Upper lobe of left lung (tissue), 4 donors: Measurements from ENCODE around the gene EVC.

Experiments used
- EP300 ChIP-seq, 4 donors: sonication (generic); formaldehyde crosslinking; IDR thresholded peaks; one replicate each; pipeline ENCODE4 v1.5.1; 2017; ENCODE audit warnings: antibody characterized with exemption in 4 of 4, control low read depth in 2 of 4
- POLR2A ChIP-seq, 4 donors: fragments of 450-650 bp; IDR thresholded peaks; one replicate each; pipeline ENCODE4 v1.5.1; 2016 to 2017; ENCODE audit warnings: antibody characterized with exemption in 4 of 4, mild to moderate bottlenecking in 2 of 4
- POLR2AphosphoS5 ChIP-seq, 2 donors: sonication (generic); formaldehyde crosslinking; IDR thresholded peaks; one replicate each; pipeline ENCODE4 v1.5.1; 2017; ENCODE audit warnings: antibody characterized with exemption in 2 of 2
- TF ChIP-seq, protein P1 (sequence below), 6 experiments: fragments of 450-650 bp in 4 of 6; fragments of 200-600 bp in 2 of 6; sonication (generic) in 2 of 6; IDR thresholded peaks; one replicate each; pipeline ENCODE4 v1.5.1; 2016 to 2019; ENCODE audit warnings: antibody characterized with exemption in 6 of 6

GRCh38 chr4:5757091-5757490 lies 46.1 kb downstream of the EVC start:
- TF ChIP-seq POLR2A (IDR thresholded peaks at IDR 0.05) = no peak
- TF ChIP-seq, protein P1, sequence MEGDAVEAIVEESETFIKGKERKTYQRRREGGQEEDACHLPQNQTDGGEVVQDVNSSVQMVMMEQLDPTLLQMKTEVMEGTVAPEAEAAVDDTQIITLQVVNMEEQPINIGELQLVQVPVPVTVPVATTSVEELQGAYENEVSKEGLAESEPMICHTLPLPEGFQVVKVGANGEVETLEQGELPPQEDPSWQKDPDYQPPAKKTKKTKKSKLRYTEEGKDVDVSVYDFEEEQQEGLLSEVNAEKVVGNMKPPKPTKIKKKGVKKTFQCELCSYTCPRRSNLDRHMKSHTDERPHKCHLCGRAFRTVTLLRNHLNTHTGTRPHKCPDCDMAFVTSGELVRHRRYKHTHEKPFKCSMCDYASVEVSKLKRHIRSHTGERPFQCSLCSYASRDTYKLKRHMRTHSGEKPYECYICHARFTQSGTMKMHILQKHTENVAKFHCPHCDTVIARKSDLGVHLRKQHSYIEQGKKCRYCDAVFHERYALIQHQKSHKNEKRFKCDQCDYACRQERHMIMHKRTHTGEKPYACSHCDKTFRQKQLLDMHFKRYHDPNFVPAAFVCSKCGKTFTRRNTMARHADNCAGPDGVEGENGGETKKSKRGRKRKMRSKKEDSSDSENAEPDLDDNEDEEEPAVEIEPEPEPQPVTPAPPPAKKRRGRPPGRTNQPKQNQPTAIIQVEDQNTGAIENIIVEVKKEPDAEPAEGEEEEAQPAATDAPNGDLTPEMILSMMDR (IDR thresholded peaks at IDR 0.05) = no peak
- no peak for TF ChIP-seq POLR2AphosphoS5 (IDR thresholded peaks at IDR 0.05)
- no peak for TF ChIP-seq EP300 (IDR thresholded peaks at IDR 0.05)
